H1 (cell line): ENCODE results near the gene NHLH2. TPM values are rescaled to one million over a fixed set of nuclear protein-coding genes. Genes with fewer than 3 reads are reported as not detected.

Experiments
- CTCF ChIA-PET: fragments of 300-600 bp; sonication (Branson Sonifier 250); formaldehyde crosslinking; loops from one replicate; lab custom pipeline; 2021; ENCODE audit not compliant: partially characterized antibody; lab: Charles Lee
- POLR2A ChIA-PET: fragments of 300-600 bp; sonication (Branson Sonifier 250); formaldehyde crosslinking; loops from one replicate; lab custom pipeline; 2021; ENCODE audit warnings: inconsistent platforms; ENCODE audit not compliant: partially characterized antibody; lab: Charles Lee
- DNase-seq, 2 experiments: peaks; one replicate each; pipeline versions ENCODE4 v3.0.0 to v3.0.0-alpha.2; 2010 to 2022; ENCODE audit warnings: low spot score in 2 of 2, low read depth in 1 of 2, mixed read lengths in 1 of 2
- FAIRE-seq: peaks from 2 replicates; lab custom pipeline; 2011; peaks lifted over from hg19 to GRCh38; lab: Jason Lieb, UNC
- H2AFZ ChIP-seq: 2 replicates; pipeline ENCODE4 v1.8.1; 2012; ENCODE audit warnings: low read length, inconsistent platforms
- H2AK5ac ChIP-seq: 2 replicates; pipeline ENCODE4 v1.6.1; 2013; ENCODE audit warnings: low read depth, low read length
- H2BK120ac ChIP-seq: replicated peaks from 2 replicates; pipeline ENCODE3; 2013; ENCODE audit warnings: low read depth, low read length, inconsistent platforms
- H2BK12ac ChIP-seq: 2 replicates; pipeline ENCODE4 v1.6.1; 2013; ENCODE audit warnings: low read depth, low read length
- H2BK15ac ChIP-seq: 2 replicates; pipeline ENCODE4 v1.6.1; 2013; ENCODE audit warnings: low read length
- H2BK20ac ChIP-seq: 2 replicates; pipeline ENCODE4 v1.6.1; 2013; ENCODE audit warnings: low read length
- H2BK5ac ChIP-seq: 2 replicates; pipeline ENCODE4 v1.6.1; 2013; ENCODE audit warnings: low read depth, low read length
- H3K14ac ChIP-seq: 2 replicates; pipeline ENCODE4 v1.6.1; 2013; ENCODE audit warnings: inconsistent platforms; ENCODE audit not compliant: insufficient read length
- H3K18ac ChIP-seq: 2 replicates; pipeline ENCODE4 v1.6.1; 2013; ENCODE audit warnings: low read length; ENCODE audit errors: extremely low read depth
- H3K23ac ChIP-seq: 2 replicates; pipeline ENCODE4 v1.6.1; 2013; ENCODE audit warnings: inconsistent platforms; ENCODE audit not compliant: insufficient read length
- H3K23me2 ChIP-seq: 2 replicates; pipeline ENCODE4 v1.6.1; 2013; ENCODE audit warnings: low read depth, low read length
- H3K27ac ChIP-seq: 2 replicates; pipeline ENCODE4 v1.6.1; 2011; ENCODE audit warnings: low read depth, low read length, inconsistent platforms
- H3K27me3 ChIP-seq, 4 experiments: replicated peaks in 1 of 4; 1 replicate in 1 of 4; 2 replicates in 3 of 4; pipeline versions ENCODE4 v1.6.1 to v1.8.1; 2011 to 2013; ENCODE audit warnings: low read length in 3 of 4, mild to moderate bottlenecking in 3 of 4, inconsistent platforms in 2 of 4, mixed read lengths in 2 of 4, moderate library complexity in 1 of 4; ENCODE audit not compliant: control insufficient read depth in 3 of 4, insufficient read depth in 3 of 4; ENCODE audit errors: extremely low read depth in 1 of 4
- H3K36me3 ChIP-seq, 4 experiments: 2 replicates each; pipeline versions ENCODE4 v1.6.1 to v1.8.1; 2011 to 2013; ENCODE audit warnings: mild to moderate bottlenecking in 4 of 4, low read length in 3 of 4, moderate library complexity in 2 of 4, control low read depth in 1 of 4, inconsistent platforms in 1 of 4; ENCODE audit not compliant: insufficient read depth in 4 of 4, control insufficient read depth in 2 of 4
- H3K4ac ChIP-seq: replicated peaks from 2 replicates; pipeline ENCODE3; 2013; ENCODE audit warnings: low read length, low read depth, mixed read lengths, inconsistent platforms; ENCODE audit not compliant: insufficient read length
- H3K4me1 ChIP-seq, 4 experiments: replicated peaks in 1 of 4; 1 replicate in 1 of 4; 2 replicates in 3 of 4; pipeline versions ENCODE4 v1.6.1 to v1.8.1; 2011 to 2013; ENCODE audit warnings: low read length in 3 of 4, inconsistent platforms in 2 of 4, mixed read lengths in 1 of 4; ENCODE audit not compliant: insufficient read depth in 4 of 4, control insufficient read depth in 3 of 4
- H3K4me2 ChIP-seq, 2 experiments: 2 replicates each; pipeline versions ENCODE4 v1.6.1 to v1.8.1; 2011 to 2013; ENCODE audit warnings: low read depth in 2 of 2, low read length in 2 of 2, control low read depth in 1 of 2, inconsistent platforms in 1 of 2, mild to moderate bottlenecking in 1 of 2; ENCODE audit not compliant: insufficient read depth in 1 of 2
- H3K4me3 ChIP-seq, 4 experiments: fragments of 200-600, 300-600 bp in 1 of 4; sonication (generic), shearing (Covaris generic), sonication (Bioruptor Twin) in 1 of 4; 2 replicates each; pipeline versions ENCODE4 v1.5.1 to v1.8.1; 2011 to 2016; ENCODE audit warnings: low read length in 4 of 4, low read depth in 3 of 4, control low read depth in 2 of 4, inconsistent platforms in 2 of 4, mild to moderate bottlenecking in 2 of 4, mixed read lengths in 1 of 4, moderate library complexity in 1 of 4; ENCODE audit not compliant: insufficient read depth in 2 of 4; ENCODE audit errors: extremely low read depth in 1 of 4
- H3K56ac ChIP-seq: replicated peaks from 2 replicates; pipeline ENCODE3; 2013; ENCODE audit warnings: low read depth, mild to moderate bottlenecking, mixed read lengths, low read length, inconsistent platforms; ENCODE audit not compliant: insufficient read length
- H3K79me1 ChIP-seq: 2 replicates; pipeline ENCODE4 v1.6.1; 2013; ENCODE audit warnings: low read depth, low read length, control low read depth
- H3K79me2 ChIP-seq, 2 experiments: 2 replicates each; pipeline versions ENCODE4 v1.6.1 to v1.8.1; 2012 to 2013; ENCODE audit warnings: low read length in 2 of 2, mild to moderate bottlenecking in 2 of 2, inconsistent platforms in 1 of 2; ENCODE audit not compliant: insufficient read depth in 2 of 2, control insufficient read depth in 1 of 2
- H3K9ac ChIP-seq, 4 experiments: replicated peaks in 1 of 4; 1 replicate in 1 of 4; 2 replicates in 3 of 4; pipeline versions ENCODE4 v1.6.1 to v1.8.1; 2011 to 2013; ENCODE audit warnings: low read depth in 3 of 4, low read length in 3 of 4, control low read depth in 2 of 4, mild to moderate bottlenecking in 2 of 4, moderate library complexity in 2 of 4, inconsistent platforms in 1 of 4; ENCODE audit errors: extremely low read depth in 1 of 4
- H3K9me3 ChIP-seq, 2 experiments: 2 replicates each; pipeline versions ENCODE4 v1.6.1 to v1.8.1; 2012 to 2013; ENCODE audit warnings: mild to moderate bottlenecking in 2 of 2, moderate library complexity in 2 of 2, control low read depth in 1 of 2, inconsistent platforms in 1 of 2, low read depth in 1 of 2, low read length in 1 of 2, mixed read lengths in 1 of 2; ENCODE audit not compliant: insufficient read depth in 2 of 2
- H4K20me1 ChIP-seq, 2 experiments: replicated peaks in 1 of 2; 2 replicates each; pipeline versions ENCODE3 to v1.8.1; 2011 to 2013; ENCODE audit warnings: inconsistent platforms in 2 of 2, low read length in 2 of 2, mild to moderate bottlenecking in 1 of 2; ENCODE audit not compliant: insufficient read depth in 2 of 2, control insufficient read depth in 1 of 2
- H4K5ac ChIP-seq: 2 replicates; pipeline ENCODE4 v1.6.1; 2013; ENCODE audit warnings: low read length, low read depth, mixed read lengths, inconsistent platforms; ENCODE audit not compliant: insufficient read length
- H4K8ac ChIP-seq: 2 replicates; pipeline ENCODE4 v1.8.0; 2013; ENCODE audit warnings: mild to moderate bottlenecking, moderate library complexity, low read length, inconsistent platforms; ENCODE audit not compliant: insufficient read depth; ENCODE audit errors: extremely low read depth
- H4K91ac ChIP-seq: replicated peaks from 2 replicates; pipeline ENCODE3; 2013; ENCODE audit warnings: low read length, mixed read lengths, inconsistent platforms; ENCODE audit not compliant: insufficient read length
- TCF12 ChIP-seq: IDR thresholded peaks from 2 replicates; pipeline ENCODE4 v1.6.1; 2011; ENCODE audit warnings: low read depth, mild to moderate bottlenecking, low read length
- USF2 ChIP-seq: IDR thresholded peaks from 2 replicates; pipeline ENCODE4 v1.6.1; 2011; ENCODE audit warnings: low read length, improper control_type of control experiment
- WGBS, 2 experiments: shearing (Covaris generic) in 1 of 2; methylation state at CpG; one replicate each; pipeline versions ENCODE4 v1.1.6 to v1.1.7; 2013 to 2015; ENCODE audit warnings: low lambda C conversion rate in 2 of 2, mixed read lengths in 2 of 2, inconsistent platforms in 1 of 2, low coverage in 1 of 2, missing lambda C conversion rate in 1 of 2; ENCODE audit not compliant: insufficient replicate concordance in 2 of 2, insufficient coverage in 1 of 2, insufficient read length in 1 of 2; ENCODE audit errors: extremely low coverage in 1 of 2, missing lambda C conversion rate in 1 of 2; 5-methylcytosine and 5-hydroxymethylcytosine counted together
- polyA plus RNA-seq, 7 experiments: library from polyadenylated mRNA; depleted of rRNA in 3 of 7; stranded (reverse) in 5 of 7; unstranded in 2 of 7; fragments of >200 nt in 5 of 7; fragments of 200-250 nt in 2 of 7; gene quantifications; 1 replicate in 5 of 7; 2 replicates in 1 of 7; 4 replicates in 1 of 7; pipeline versions ENCODE4 v1.2.1 to v1.2.3, GENCODE V29; 2011 to 2013; ENCODE audit warnings: missing spikeins in 2 of 7, mixed read lengths in 2 of 7
- total RNA-seq: library from RNA; stranded (reverse); fragmentation: NEBNext Ultra II Directional; extraction: Animal tissue kit (Norgen Biotek cat#: 25700); gene quantifications from 2 replicates; pipeline ENCODE4 v1.2.1, GENCODE V29; 2021

NHLH2 gene
- total and polyA plus RNA-seq, 2 of the 8 experiments (the other 6 are each of a cell fraction or from before 2014, with no cell fraction given), result 0.92 to 1.1 TPM

GRCh38 chr1:115873184-115873583, 32.3 kb upstream of the NHLH2 start:
- H3K27ac ChIP-seq, result no peak overlapping the region
- no peak overlapping the region for H4K8ac ChIP-seq
- no peak overlapping the region for H2AFZ ChIP-seq
- no peaks in the 10 kb centered on the region for H3K27me3 ChIP-seq
- H3K4ac ChIP-seq, result no peak overlapping the region
- WGBS, 2 experiments, result 81% methylated on average over 2 of the region's 2 CpGs; no CpG with 5 or more reads in 1 of the 2 experiments
- no peak overlapping the region for H3K56ac ChIP-seq
- H3K4me2 ChIP-seq, result no peak overlapping the region
- no peak overlapping the region for H2BK12ac ChIP-seq
- no peak overlapping the region for H2BK20ac ChIP-seq
- no peak overlapping the region for H2BK120ac ChIP-seq
- H4K91ac ChIP-seq, result no peak overlapping the region
- FAIRE-seq (no peak), DNase-seq (no peak)
- H3K9ac ChIP-seq, result no peak overlapping the region
- H2BK15ac ChIP-seq, result no peak overlapping the region
- ChIA-PET CTCF (interaction anchor here (1.6 to 2.2 kb wide), 2 partner anchors 108 to 135 kb away, joined by 4 to 6 read pairs; no protein-coding TSS in a partner anchor), POLR2A (interaction anchor here (0.6 kb wide), 1 partner anchor 970 kb away, joined by 3 read pairs; no protein-coding TSS in a partner anchor)
- H3K36me3 ChIP-seq, result no peaks in the 10 kb centered on the region
- H3K4me3 ChIP-seq, result no peak overlapping the region
- H2BK5ac ChIP-seq, result no peak overlapping the region
- no peaks in the 10 kb centered on the region for H3K23me2 ChIP-seq
- H3K14ac ChIP-seq, result no peak overlapping the region
- TF ChIP-seq USF2, result no peak
- no peak for TF ChIP-seq TCF12
- H3K79me2 ChIP-seq, result no peaks in the 10 kb centered on the region
- H3K18ac ChIP-seq, result no peak overlapping the region
- no peaks in the 10 kb centered on the region for H4K20me1 ChIP-seq
- H3K9me3 ChIP-seq, result no peaks in the 10 kb centered on the region
- no peaks in the 10 kb centered on the region for H3K79me1 ChIP-seq
- no peak overlapping the region for H4K5ac ChIP-seq
- no peaks in the 10 kb centered on the region for H3K4me1 ChIP-seq
- H3K23ac ChIP-seq, result no peak overlapping the region
- H2AK5ac ChIP-seq, result no peak overlapping the region
